Choroid plexus epithelial cell (primary cell): ENCODE results near the gene PLEKHM2.

Experiments
- DNase-seq: peaks from one replicate; pipeline ENCODE4 v3.0.0-alpha.2; 2010; ENCODE audit warnings: low read depth
- H3K4me3 ChIP-seq: 2 replicates; pipeline ENCODE4 v1.5.1; 2011; ENCODE audit warnings: low read depth, mild to moderate bottlenecking, control low read depth, low read length, moderate library complexity
- CTCF ChIP-seq: conservative IDR thresholded peaks from 2 replicates; pipeline ENCODE4 v1.5.1; 2011; ENCODE audit warnings: low read depth, mild to moderate bottlenecking, control low read depth, inconsistent platforms, low read length, moderate library complexity

The PLEKHM2 gene

DNA sequence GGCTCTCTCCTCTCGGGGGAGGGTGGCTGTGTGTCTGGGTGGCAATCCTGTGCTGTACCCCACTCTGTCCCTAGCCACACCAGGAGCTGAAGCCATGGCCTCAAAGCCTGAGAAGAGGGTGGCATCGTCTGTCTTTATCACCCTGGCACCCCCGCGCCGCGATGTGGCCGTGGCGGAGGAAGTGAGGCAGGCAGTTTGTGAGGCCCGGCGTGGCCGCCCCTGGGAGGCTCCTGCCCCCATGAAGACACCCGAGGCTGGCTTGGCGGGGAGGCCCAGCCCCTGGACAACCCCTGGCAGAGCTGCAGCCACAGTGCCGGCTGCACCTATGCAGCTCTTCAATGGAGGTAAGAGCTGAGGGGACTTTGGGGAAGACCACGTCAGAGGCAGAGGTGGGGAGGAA lies 80.8 kb downstream of the PLEKHM2 start:
- no peak for TF ChIP-seq CTCF
- no peak overlapping the region for H3K4me3 ChIP-seq
- DNase-seq = no peak

DNA sequence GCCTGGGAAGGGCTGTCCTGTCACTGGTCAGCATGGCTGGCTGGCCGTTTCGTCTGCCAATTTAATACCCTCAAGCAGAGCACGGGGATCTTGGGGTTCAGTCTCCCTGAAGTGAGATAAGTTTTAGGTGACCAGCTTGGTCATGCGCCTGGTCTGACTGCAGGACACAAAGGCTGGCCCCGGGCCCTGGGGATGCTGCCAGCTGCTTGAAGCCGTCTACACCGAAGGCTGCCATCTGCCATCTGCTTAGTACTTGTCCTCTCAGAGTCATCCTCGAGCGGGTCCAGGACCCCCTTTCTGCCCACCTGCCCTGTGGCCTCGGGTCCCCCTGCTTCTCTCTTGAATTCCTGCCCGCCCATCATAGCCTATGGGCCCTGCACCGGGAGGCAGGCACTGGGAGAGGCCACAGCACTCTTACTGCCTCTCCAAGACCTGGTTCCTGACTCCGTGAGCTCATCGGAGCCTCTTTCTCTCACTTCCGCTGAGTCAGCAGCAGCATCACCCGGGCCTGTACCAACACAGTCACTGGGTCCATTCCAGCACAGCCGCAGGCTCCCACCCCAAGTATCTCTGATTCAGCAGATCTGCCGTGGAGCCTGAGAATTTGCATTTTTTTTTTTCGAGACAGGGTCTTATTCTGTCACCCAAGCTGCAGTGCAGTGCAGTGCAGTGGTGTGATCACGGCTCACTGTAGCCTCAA lies 81.5 kb downstream of the PLEKHM2 start:
- H3K4me3 ChIP-seq = no peak overlapping the region
- DNase-seq = peak; percentile 70
- no peak for TF ChIP-seq CTCF

DNA sequence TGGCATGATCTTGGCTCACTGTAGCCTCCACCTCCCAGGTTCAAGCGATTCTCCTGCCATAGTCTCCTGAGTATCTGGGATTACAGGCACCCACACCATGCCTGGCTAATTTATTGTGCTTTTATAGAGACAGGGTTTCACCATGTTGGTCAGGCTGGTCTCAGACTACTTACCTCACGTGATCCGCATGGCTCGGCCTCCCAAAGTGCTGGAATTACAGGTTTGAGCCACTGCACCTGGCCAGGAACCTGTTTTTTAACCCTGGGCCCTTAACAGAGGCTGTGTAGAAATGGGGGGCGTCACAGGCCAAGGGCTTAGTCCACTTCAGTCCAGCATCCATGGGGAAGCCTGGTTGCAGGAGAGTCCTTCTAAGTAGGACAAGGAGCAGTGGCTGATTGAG lies 83.8 kb downstream of the PLEKHM2 start:
- no peak for DNase-seq
- H3K4me3 ChIP-seq = no peak overlapping the region
- no peak for TF ChIP-seq CTCF

GRCh38 chr1:15768388-15768787 lies 84.3 kb downstream of the PLEKHM2 start:
- no peak overlapping the region for H3K4me3 ChIP-seq
- DNase-seq = no peak
- TF ChIP-seq CTCF = no peak

DNA sequence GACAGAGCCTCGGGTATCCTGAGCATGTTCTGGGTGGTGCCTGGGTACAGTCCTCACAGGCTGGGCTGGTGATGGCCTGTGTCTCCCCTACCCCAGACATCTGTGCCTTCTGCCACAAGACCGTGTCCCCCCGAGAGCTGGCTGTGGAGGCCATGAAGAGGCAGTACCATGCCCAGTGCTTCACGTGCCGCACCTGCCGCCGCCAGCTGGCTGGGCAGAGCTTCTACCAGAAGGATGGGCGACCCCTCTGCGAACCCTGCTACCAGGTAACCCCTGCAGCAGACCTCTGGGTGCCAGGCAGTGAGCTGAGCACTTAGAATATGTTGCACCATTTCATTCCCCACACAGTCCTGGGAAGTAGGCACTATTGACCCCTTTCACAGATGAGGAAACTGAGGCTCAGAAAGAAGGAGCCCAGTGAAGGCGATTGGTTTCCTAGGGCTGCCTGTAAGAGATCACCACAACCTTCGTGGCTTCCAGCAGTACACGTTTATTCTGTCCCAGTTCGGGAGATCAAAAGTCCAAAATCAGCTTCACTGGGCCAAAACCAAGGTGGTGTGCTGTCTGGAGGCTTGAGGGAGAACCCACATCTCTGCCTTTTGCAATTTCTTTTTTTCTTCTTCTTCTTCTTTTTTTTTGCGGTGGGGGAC lies 86.3 kb downstream of the PLEKHM2 start:
- no peak for TF ChIP-seq CTCF
- no peak overlapping the region for H3K4me3 ChIP-seq
- DNase-seq = no peak

GRCh38 chr1:15771836-15772515 lies 87.9 kb downstream of the PLEKHM2 start:
- H3K4me3 ChIP-seq = no peak overlapping the region
- no peak for TF ChIP-seq CTCF
- DNase-seq = no peak

GRCh38 chr1:15775706-15776105 lies 91.6 kb downstream of the PLEKHM2 start:
- no peak overlapping the region for H3K4me3 ChIP-seq
- no peak for TF ChIP-seq CTCF
- no peak for DNase-seq
